ENCODE results near the gene CORO2B. TPM values are rescaled to one million over a fixed set of nuclear protein-coding genes. Genes with fewer than 3 reads are reported as not detected.

Gene CORO2B
- total RNA-seq, 2 donors from 2014 or later: 8.5 to 8.9 TPM

DNA sequence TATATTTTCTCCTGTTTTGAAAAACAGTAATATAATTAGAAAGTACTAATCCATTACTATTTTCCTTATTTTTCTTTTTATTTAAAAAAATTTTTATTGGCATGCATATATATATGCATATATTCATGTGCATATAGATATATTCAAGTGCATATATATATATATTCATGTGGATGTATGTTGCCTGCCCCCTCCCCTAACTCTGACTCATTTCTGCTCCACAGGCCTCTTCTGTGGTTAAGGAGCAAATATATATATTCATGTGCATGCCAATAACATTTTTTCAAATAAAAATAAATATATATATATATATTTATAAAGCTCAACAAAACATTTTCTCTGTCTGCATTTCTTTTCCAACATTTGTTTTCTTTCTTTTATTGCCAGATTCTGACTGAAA lies 13.6 kb upstream of the CORO2B start:
- ATAC-seq: no peak
- intact Hi-C loops (cut with DNase I): no loop called here

DNA sequence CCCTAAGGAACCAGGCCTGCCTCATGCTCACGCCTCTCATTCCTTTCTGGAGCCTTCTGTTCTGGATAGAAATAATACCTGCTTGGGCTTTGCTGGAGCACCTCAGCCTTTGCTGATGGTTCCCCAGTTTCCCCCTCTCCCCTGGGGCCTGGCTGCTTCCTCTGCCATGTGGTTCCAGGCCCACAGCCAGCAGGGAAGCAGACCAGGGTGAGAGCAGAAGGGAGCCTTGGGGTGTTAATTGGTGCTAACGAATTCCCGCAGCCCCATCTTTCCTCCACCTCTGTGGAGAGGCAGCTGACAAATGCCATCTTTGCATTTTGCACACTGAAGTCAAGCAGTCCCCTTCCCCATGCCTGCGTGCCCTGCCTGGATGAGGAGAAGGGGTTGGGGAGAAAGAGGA lies 13.1 kb upstream of the CORO2B start:
- DNase-seq: no peak
- intact Hi-C loops (cut with DNase I): no loop called here
- ATAC-seq: no peak

More for the DNA sequence above, 13.6 kb upstream of the CORO2B start:
- no peak for DNase-seq

DNA sequence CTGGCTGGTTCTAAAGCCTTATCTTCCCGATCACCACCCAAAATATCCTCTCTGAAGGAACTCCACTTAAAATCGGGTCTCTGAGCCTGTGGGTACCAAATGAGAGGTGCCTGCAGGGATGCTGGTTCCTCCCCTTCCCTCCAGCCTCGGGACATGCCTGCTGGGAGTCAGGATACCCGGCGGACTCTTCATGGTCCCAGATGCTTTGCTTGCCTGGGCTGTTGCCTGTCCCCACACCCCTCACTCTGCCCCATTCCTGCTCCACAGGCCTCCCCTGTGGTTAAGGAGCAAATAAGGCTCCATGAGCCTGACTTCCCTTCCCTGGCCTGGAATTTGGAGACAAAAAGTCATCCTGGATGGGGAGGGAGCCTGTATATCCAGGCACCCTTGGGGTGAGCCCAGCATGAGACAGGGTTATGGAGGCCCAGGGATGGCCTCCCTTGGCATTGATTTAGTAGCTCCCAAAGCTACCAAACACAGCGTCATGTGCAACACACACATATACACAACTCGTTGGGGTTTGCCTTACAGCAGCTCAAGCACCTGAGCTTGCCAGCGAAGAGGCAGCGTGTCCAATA lies 12.3 kb upstream of the CORO2B start:
- DNase-seq: no peak
- intact Hi-C loops (cut with DNase I): no loop called here
- no peak for ATAC-seq

DNA sequence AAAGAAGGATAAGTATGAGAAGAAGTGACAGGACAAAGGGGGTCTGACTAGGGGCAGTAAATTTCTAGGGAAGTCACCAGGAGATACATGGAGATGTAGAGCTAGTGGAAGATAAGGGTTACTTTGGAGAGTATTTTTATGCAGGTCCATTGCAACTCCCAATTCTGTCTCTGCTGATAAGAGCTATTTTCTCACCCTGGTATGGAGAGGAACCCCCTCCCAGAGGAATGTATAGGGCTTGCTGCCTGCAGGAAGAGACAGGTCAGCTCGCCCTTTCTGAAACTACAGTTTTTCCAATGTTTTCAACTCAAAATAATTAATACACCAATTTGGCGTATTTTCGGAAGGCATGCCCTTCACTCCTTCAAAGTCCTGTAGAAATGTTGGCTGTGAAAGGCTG lies 11.4 kb upstream of the CORO2B start:
- DNase-seq (no peak), ATAC-seq (peak; percentile 51 to 61)
- intact Hi-C loops (cut with DNase I): no loop called here

DNA sequence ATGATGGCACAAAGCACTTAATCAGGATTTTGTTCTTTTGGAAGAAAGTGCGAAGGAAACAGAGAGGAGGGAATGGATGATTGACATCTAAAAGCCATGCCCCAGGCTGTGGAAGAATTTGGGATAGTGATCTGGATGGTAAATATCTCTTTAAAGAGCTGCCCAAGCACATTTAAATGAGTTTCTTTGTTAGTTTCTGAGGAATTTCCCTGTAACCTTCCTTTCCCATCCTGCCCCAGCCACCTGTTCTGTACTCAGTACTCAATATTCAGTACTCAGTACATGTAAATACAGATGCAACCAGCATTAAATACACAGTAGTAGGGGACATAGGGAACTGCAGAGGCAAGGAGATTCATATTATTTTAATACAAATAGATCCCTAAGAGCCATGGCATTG lies 7.8 kb upstream of the CORO2B start:
- ATAC-seq (no peak), DNase-seq (no peak)
- intact Hi-C loops (cut with DNase I): no loop called here

DNA sequence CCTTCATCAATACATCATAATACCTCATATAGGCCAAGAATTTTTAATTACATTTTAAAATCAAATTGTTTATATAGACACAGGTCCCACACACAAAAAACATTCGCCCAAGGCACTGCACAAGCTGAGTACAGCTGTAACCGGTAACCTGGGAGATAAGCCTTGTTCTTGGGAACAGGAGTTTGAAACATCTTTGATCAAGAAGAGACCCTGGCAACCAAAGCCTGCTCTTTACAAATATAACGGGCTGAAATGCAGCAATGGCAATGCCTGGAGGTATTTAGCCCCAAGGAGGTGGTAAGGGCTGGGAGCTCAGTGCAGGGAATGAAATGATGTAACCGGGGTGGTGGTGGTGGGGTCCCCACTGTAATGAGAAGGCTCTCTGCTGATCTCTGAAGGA lies 7.2 kb upstream of the CORO2B start:
- intact Hi-C loops (cut with DNase I): no loop called here
- DNase-seq (no peak), ATAC-seq (no peak)

DNA sequence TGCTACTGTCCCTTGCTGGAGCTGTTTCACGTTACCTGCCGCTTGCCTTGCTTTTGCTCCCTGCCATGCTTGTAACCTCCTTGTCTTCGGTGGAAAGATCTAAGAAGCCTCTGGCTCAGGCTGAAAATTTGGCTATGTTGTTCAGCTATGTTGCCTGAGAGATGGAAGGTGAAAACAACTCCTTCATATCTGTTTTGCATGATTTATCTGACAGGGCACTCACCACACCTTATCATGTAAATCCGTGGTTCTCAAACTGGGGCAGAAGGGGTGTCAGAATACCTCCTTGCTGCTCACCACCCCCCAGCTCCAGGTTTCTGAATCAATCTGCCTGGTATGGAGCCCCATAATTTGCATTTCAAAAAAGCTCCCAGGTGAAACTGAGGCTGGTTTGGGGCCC lies 6.5 kb upstream of the CORO2B start:
- ATAC-seq (no peak), DNase-seq (no peak)
- intact Hi-C loops (cut with DNase I): no loop called here

DNA sequence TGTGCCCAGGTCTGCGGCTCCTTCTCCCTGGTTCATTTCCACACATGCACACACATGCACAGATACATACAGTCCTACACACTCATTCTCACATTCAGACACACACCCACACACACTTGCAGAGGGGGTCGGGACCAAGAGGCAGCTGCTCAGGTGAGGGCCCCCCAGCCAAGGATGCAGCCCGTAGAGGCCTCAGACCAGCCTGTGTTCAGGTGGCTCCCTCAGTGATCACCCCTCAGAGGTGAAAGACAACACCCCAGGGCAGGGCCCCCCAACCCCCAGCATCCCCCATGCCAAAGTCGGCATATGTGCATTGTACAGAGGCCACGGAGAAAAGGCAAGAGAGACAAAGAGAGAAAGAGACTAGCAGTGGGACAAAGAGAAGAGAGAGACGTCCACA lies 5.9 kb upstream of the CORO2B start:
- ATAC-seq: no peak
- intact Hi-C loops (cut with DNase I): no loop called here
- DNase-seq: no peak

DNA sequence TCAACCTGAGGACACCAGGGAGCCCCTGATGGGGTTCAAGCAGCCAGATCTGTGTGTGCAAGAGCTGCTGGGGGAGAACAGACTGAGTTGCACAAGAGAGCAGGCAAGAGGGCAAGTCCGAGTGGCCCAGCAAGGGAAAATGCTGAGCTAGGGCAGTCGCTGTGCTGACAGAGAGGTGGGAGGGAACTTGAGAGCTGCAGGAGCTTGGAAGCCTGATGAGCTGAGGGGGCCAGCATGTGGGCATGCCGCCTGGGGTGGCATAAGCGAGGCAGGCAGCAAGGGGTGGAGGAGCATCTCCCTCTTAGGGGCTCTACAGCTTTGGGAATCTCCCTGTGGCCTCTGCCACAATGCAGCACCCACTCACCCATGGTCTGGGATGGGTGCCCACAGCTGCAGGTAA lies 4.7 kb upstream of the CORO2B start:
- no peak for DNase-seq
- intact Hi-C loops (cut with DNase I): no loop called here
- no peak for ATAC-seq

DNA sequence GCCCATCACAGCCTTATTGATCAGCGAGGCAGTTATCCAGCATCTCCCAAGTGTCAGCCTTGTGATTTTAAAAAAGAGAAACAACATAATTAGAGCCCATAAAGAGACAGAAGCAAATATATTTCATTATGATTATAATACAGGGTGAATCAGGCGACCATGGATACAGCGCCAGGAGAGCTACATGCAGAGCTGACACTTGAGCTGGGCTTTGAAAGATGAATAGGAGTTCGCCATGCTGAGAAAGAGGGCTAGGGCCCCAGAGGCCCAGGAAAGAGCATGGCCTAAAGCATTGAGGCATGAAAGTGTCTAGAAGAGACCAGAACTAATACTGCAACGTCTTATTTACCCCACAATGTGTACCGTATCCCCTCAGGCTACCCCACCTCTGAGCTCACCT lies 4.2 kb upstream of the CORO2B start:
- no peak for ATAC-seq

DNA sequence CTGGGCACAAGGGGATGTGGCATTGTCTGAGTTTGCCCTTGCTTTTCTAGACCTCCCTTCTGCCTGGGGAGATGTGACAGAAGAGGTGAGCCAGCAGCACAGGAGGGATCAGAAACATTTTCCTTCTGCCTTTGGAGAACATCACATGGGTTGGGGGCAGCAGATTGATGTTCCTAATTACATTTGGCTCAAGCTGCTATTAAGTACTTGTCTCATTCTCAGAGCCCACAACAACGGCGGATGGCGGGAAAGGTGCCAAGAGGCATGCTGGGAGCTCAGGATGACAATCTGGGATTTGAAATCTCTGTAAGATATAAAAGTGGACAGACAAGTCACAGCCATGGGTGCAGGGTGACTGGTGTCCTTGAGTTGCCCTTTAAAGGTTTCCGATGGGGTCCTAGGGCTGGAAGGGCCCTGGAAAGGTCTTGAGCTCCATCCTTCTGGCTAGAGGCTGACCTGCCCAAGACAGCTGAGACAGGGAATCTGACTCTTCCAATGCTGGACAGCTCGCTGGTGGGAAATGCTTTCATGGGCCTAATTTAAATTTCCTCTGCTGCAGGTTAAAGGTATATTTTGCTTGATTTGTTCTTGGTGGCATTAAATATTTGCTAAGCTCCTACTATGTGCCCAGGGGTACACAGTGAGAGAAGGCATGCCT lies 2.4 kb upstream of the CORO2B start:
- intact Hi-C loops (cut with DNase I): no loop called here
- ATAC-seq: no peak
- no peak for DNase-seq

More for the DNA sequence above, 4.2 kb upstream of the CORO2B start:
- intact Hi-C loops (cut with DNase I): no loop called here
- no peak for DNase-seq

DNA sequence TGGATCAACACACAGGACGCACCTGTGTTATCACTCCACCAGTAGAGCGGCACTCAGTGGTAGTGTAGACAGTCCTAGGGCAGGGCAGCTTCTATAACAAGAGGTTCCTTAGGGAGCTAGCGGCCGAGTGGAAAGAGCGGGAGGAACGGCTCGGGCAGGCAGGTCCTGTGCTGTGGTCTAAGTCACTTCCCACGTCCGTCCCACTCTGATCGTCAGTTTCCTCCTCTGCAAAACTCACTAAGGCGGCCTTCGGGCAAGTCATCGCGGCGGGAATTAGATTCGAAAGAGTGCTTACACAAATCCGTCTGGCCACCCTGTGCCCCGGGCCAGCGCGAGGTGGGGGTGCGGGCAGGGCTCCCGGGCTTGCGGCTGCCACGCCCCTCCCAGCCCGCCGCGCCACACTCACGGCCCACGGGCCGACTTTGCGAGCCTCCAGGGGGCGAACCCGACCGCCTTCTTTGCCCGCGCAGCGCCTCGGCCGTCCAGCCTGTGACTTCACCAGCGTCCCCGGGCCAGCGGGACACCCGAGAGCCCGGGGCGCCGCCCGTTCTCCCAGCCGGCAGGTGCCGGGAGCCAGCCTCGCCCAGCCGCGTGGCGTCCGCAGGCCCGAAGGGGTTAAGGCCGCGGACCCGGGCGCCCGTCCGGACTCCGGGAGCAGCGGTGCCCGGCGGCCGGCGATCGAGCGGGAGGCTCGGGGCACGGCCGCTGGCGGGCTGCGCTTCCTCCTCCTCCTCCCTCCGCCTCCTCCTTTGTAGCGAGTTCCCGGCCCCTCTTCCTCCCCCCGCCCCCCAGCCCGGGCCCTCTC lies 416 bp upstream of the CORO2B start:
- peak; percentile 81 to 83 for ATAC-seq
- DNase-seq: peak; percentile 87
- intact Hi-C loops (cut with DNase I): no loop called here

DNA sequence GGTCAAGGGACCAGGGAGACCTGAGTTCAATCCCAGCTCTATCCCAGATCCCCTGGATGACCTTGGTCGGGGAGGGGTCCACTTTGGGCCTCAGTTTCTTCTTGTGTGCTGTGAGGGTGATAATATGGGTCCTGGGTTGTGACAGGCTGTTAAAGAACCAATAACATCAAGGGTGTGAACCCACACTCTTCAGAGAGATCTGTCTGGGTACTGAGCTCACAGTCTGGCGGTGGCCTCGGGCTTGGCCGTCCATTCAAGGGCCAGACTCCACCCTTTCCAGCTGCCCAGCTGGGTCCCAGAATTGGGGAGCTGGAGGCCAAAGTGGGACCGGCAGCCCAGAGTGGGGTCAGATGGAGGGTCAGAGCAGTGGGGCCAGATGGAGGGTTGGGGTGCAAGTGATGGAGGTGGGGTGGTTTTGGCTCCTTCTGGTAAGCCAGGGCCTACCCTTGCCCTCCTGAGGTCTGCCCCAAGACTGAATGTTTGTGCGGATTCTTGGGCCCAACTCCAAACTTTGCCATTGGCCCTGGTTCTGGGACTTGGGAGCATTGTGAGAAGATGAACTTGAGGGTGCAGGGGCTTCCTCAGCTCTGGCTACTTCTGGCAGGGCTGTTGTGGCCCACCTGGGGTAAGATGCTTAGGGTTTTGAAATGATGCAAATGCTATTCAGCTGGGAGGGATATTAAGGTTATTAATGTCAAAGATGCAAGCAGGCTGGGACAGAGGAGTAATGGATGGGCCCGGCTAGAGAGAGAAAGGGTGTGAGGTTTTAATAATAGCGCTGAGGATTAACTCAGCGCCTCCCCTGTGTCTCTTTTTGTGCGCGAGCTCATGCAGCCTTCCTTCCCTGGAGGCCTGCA lies 1.5 kb downstream of the CORO2B start:
- ATAC-seq: peak in 1 of 2 donors; percentile 30
- intact Hi-C loops (cut with DNase I): no loop called here
- DNase-seq: peak; percentile 55

DNA sequence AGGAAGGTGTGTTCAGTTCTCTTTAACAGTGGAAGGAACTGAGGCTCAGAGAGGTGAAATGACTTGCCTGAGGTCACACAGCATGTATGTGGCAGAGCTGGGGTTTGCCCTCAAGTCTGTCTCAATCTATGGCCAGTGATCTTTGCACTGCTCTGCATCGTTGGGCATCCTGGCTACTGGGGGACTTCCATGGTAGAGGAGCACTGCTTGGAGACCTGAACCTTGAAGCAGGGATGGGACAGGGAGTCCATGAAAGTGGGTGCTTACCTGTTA lies 2.0 kb downstream of the CORO2B start:
- intact Hi-C loops (cut with DNase I): no loop called here
- ATAC-seq (no peak), DNase-seq (no peak)

DNA sequence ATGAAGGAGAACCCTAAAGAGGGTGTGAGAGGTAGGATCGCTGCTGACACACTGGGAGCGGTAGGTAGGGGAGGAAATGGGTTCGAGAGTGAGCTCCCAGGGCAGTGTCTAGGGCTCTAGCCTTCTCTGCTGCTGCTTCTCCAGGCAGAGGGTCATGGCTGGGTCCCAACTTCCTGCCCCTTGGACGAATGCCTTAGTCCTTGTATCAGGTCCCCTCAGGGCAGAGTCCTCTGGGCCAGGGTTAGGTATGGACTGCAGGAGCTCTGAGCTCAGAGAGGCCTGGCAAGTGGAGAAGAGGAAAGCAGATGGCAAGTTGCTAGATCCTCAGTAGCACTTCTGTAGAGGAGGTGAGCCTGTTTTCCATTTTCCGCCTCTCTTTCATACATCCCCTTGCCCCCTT lies 2.9 kb downstream of the CORO2B start:
- ATAC-seq (no peak), DNase-seq (no peak)
- intact Hi-C loops (cut with DNase I): no loop called here

DNA sequence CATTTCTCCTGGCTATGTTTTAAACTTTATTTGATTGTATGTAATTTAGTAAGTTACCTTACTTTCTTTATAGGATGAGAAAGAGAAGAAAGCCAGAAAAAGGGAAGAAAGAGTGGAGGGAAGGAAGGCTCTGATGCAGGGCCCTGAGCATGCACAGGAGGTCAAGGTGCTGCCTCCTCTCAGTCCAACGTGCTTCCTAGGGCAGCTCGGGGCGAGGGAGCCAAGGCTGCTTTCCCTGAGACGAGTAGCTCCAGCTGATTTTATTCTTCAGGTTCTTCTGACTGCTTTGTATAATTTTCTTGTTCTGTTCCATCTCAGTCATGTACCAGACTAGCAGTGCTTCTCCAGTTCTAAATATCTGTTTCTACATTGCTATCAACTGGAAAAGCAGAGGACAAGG lies 3.4 kb downstream of the CORO2B start:
- ATAC-seq: no peak
- intact Hi-C loops (cut with DNase I): no loop called here
- DNase-seq: no peak

DNA sequence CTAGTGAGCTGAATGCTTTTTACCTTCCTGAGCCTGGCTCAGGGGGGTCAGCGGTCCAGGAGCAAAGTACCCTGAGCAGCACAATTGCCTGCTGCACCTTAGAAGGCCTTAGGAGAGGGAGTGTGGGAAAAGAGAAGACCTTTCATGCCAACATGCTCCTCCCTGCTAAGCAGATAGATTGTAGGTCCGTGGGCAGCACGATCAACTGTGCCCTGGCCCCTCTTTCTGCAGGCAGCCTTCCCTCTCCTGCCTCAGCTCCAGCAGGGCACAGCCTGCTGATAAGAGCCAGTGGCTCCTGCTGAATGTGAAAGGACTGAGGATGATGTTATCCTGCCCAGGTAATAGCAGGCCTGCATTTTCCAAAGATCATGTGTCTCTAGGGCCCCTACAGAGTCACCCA lies 4.1 kb downstream of the CORO2B start:
- intact Hi-C loops (cut with DNase I): no loop called here
- DNase-seq: no peak
- no peak for ATAC-seq

DNA sequence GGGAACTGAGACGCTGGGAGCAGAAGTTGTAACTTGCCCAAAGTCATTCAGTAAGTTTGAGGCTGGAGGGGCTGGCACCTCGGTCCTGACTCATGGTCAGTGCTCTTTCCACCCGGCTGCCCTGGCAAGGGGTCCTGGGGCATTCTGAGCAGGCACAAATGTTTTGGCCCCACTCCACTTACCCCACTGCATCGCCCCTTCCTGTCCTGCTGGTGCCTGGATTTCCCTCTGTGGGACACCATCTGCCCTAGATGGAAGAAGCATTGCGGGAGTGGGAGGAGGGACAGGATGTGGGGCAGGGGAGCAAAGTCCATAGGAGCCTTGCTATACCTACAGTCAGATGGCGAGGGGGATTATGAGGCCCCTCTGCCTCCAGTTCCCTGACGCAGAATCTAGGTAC lies 4.5 kb downstream of the CORO2B start:
- DNase-seq: no peak
- intact Hi-C loops (cut with DNase I): no loop called here
- no peak for ATAC-seq

DNA sequence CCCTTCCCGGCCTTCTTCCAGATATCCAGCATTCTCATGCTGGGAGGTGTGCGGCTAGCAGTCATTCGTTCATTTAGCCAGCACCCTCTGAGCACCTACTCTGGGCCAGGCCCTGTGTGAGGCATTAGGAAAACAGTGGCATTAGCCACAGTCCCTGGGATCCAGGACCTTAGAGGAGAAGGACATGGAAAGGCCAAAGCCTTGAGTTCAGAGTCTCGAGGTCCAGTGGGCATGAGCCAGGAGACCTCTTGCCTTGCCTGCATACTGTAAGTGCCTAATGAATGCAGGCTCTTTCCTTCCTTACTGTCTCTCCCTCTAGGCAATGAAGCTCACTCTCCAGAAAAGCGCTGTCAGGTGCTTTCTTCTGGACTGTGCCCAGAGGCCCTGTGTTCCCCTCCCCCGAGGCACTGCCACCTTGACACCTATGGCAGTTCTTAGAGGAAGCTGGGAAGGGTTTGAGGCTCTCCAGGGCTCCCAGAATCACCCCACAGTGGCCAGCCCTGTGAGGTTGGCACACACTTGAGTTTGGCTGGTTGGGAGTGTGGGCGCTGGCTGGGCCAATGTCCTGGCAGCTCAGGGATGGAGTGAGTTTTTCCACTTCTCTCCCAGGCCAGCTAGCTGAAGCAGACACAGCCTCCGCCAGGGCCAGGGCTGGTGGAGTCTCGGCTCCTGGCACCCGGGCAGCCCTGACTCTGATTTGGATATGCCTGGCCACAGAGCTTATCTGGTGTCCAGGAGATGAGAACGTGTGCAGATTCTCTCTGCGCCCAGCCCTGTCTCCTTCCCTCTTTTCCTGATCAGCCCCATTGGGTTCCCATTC lies 5.4 kb downstream of the CORO2B start:
- DNase-seq (no peak), ATAC-seq (peak in 1 of 2 donors; percentile 17)
- intact Hi-C loops (cut with DNase I): no loop called here
